ENCODE data around the gene UXS1.

UXS1 gene

GRCh38 chr2:106119074-106119473 lies 75.0 kb downstream of the UXS1 start:
- no peak for TF ChIP-seq CTCF (IDR thresholded peaks at IDR 0.05; ENCODE audit: extremely low read depth, insufficient read depth, missing control alignments)
- in situ Hi-C loops (cut with MboI; ENCODE audit: low pct_unique_long_range_greater_than_20kb, low sequenced_read_pairs, unreplicated experiment), result loop anchor here (25.0 kb wide), 1 partner anchor 418 kb away; no protein-coding TSS in a partner anchor
- DNase-seq (ENCODE audit: low spot score), result no peak

GRCh38 chr2:106117882-106118684 lies 76.0 kb downstream of the UXS1 start:
- TF ChIP-seq CTCF (IDR thresholded peaks at IDR 0.05; ENCODE audit: extremely low read depth, insufficient read depth, missing control alignments), result no peak
- DNase-seq (ENCODE audit: low spot score), result no peak
- in situ Hi-C loops (cut with MboI; ENCODE audit: low pct_unique_long_range_greater_than_20kb, low sequenced_read_pairs, unreplicated experiment), result loop anchor here (25.0 kb wide), 1 partner anchor 419 kb away; no protein-coding TSS in a partner anchor

GRCh38 chr2:106117347-106117746 lies 76.8 kb downstream of the UXS1 start:
- in situ Hi-C loops (cut with MboI; ENCODE audit: low pct_unique_long_range_greater_than_20kb, low sequenced_read_pairs, unreplicated experiment), result loop anchor here (25.0 kb wide), 1 partner anchor 420 kb away; no protein-coding TSS in a partner anchor
- no peak for DNase-seq (ENCODE audit: low spot score)
- no peak for TF ChIP-seq CTCF (IDR thresholded peaks at IDR 0.05; ENCODE audit: extremely low read depth, insufficient read depth, missing control alignments)

- in situ Hi-C loops (cut with MboI; ENCODE audit: low pct_unique_long_range_greater_than_20kb, low sequenced_read_pairs, unreplicated experiment), result loop anchor here (25.0 kb wide), 1 partner anchor 421 kb away; no protein-coding TSS in a partner anchor
- TF ChIP-seq CTCF (IDR thresholded peaks at IDR 0.05; ENCODE audit: extremely low read depth, insufficient read depth, missing control alignments), result no peak
- DNase-seq (ENCODE audit: low spot score), result no peak
Measured at GRCh38 chr2:106116248-106116647, 77.9 kb downstream of the UXS1 start.

- in situ Hi-C loops (cut with MboI; ENCODE audit: low pct_unique_long_range_greater_than_20kb, low sequenced_read_pairs, unreplicated experiment), result loop anchor here (25.0 kb wide), 1 partner anchor 422 kb away; no protein-coding TSS in a partner anchor
- no peak for DNase-seq (ENCODE audit: low spot score)
Measured at GRCh38 chr2:106115665-106116064, 78.4 kb downstream of the UXS1 start.

GRCh38 chr2:106115250-106115649 lies 78.9 kb downstream of the UXS1 start:
- in situ Hi-C loops (cut with MboI; ENCODE audit: low pct_unique_long_range_greater_than_20kb, low sequenced_read_pairs, unreplicated experiment), result loop anchor here (25.0 kb wide), 1 partner anchor 422 kb away; no protein-coding TSS in a partner anchor
- peak; percentile 51 for DNase-seq (ENCODE audit: low spot score)
- TF ChIP-seq CTCF (IDR thresholded peaks at IDR 0.05; ENCODE audit: extremely low read depth, insufficient read depth, missing control alignments), result no peak

More at GRCh38 chr2:106115665-106116064, 78.4 kb downstream of the UXS1 start:
- no peak for TF ChIP-seq CTCF (IDR thresholded peaks at IDR 0.05; ENCODE audit: extremely low read depth, insufficient read depth, missing control alignments)

All from GM13977 (cell line).